Immature natural killer cell (primary cell): ENCODE results near the gene TEX14. TPM values are rescaled to one million over a fixed set of nuclear protein-coding genes. Genes with fewer than 3 reads are reported as not detected.
A peak's percentile ranks its signal among the peaks of the same experiment; 100 is the strongest.
"Not testable (repeated sequence)": the region's sequence is repeated elsewhere in the genome, so short reads cannot be mapped to it uniquely, and the experiment has no call there.

Experiments
- DNase-seq, 3 donors: peaks; one replicate each; pipeline ENCODE4 v3.0.0; 2022; ENCODE audit warnings: mixed read lengths in 1 of 3
- H3K27ac Mint-ChIP-seq, 6 donors: one replicate each; pipeline ENCODE4 v1.8.0; 2020; ENCODE audit warnings: mixed read lengths in 6 of 6, mild to moderate bottlenecking in 5 of 6, inconsistent platforms in 4 of 6, moderate library complexity in 3 of 6
- H3K27me3 Mint-ChIP-seq, 3 donors: one replicate each; pipeline ENCODE4 v1.8.0; 2020 to 2021; ENCODE audit warnings: low read depth in 3 of 3, mild to moderate bottlenecking in 3 of 3, mixed read lengths in 3 of 3, moderate library complexity in 3 of 3, inconsistent platforms in 1 of 3
- H3K36me3 Mint-ChIP-seq, 3 donors: one replicate each; pipeline ENCODE4 v1.8.0; 2020; ENCODE audit warnings: mixed read lengths in 3 of 3, inconsistent platforms in 2 of 3, mild to moderate bottlenecking in 2 of 3
- H3K4me1 Mint-ChIP-seq, 2 donors: one replicate each; pipeline ENCODE4 v1.8.0; 2020; ENCODE audit warnings: inconsistent platforms in 2 of 2, mild to moderate bottlenecking in 2 of 2, mixed read lengths in 2 of 2, moderate library complexity in 1 of 2
- H3K4me3 Mint-ChIP-seq, 5 donors: one replicate each; pipeline ENCODE4 v1.8.0; 2020; ENCODE audit warnings: mild to moderate bottlenecking in 5 of 5, mixed read lengths in 5 of 5, inconsistent platforms in 3 of 5, moderate library complexity in 3 of 5
- H3K9me3 Mint-ChIP-seq, 6 donors: one replicate each; pipeline ENCODE4 v1.8.0; 2020; ENCODE audit warnings: mild to moderate bottlenecking in 6 of 6, mixed read lengths in 6 of 6, inconsistent platforms in 4 of 6, moderate library complexity in 3 of 6
- polyA plus RNA-seq, 3 donors: library from polyadenylated mRNA; unstranded; fragments of 300-500 nt; fragmentation: Illumina TruSeq; gene quantifications; one replicate each; pipeline ENCODE4 v1.2.3, GENCODE V29; 2021

TEX14 gene
- polyA plus RNA-seq, 3 donors from 2014 or later = not detected

DNA sequence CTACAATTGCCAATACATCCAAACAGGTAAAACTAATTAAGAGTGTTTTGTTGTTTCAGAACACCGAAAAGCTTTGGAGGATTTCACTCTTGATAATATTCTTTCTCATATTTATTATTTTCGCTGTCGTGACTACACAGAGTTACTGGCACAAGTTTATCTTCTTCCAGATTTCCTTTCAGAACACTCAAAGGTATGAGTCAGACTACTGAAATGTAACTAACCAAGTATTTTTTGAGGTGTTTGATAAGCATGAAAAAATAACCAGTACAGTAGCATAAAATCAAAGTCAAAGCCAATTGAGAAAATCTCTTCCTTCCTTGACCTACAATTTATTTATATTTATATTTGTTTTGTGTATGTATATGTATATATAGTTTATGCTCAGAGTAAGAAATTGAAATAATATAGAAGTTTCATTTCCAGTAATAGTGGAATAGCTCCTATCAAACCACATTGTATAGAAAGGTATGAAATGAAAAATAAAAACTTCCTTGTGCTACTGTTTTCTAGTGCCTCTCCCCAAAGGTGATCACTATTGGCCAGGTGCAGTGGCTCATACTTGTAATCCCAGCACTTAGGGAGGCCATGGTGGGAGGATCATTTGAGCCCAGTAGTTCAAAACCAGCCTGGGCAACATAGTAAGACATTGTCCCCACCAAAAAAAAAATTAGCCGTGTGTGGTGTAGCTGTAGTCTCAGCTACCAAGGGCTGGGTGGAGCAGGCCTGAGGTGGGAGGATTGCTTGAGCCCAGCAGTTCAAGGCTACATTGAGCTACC, 11.5 kb upstream of the TEX14 start:
- H3K4me1 Mint-ChIP-seq = no peaks in the 10 kb centered on the region
- H3K27me3 Mint-ChIP-seq = peaks cover 0 to 2% (median 0%) of the 10 kb centered on the region in 3 donors
- no peak for DNase-seq
- no peak overlapping the region for H3K27ac Mint-ChIP-seq
- peaks cover 5 to 13% (median 13%) of the 10 kb centered on the region in 3 donors for H3K36me3 Mint-ChIP-seq
- H3K9me3 Mint-ChIP-seq = no peaks in the 10 kb centered on the region
- no peak overlapping the region for H3K4me3 Mint-ChIP-seq

DNA sequence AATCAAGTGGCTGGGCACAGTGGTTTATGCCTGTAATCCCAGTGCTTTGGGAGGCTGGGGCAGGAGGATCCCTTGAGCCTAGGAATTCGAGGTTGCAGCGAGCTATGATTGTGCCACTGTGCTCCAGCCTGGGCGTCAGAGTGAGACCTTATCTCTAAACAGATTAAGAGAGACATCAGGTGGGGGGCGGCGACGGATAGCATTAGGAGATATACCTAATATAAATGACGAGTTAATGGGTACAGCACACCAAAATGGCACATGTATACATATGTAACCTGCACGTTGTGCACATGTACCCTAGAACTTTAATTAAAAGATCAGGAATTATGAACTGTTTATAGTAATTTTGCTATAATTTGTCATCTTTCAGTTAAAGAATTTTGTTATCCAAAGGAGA, 10.9 kb upstream of the TEX14 start:
- H3K4me3 Mint-ChIP-seq = no peak overlapping the region
- peak overlapping the region in 1 of 6 donors; percentile 49 for H3K27ac Mint-ChIP-seq
- H3K9me3 Mint-ChIP-seq = no peaks in the 10 kb centered on the region
- peaks cover 0 to 2% (median 0%) of the 10 kb centered on the region in 3 donors for H3K27me3 Mint-ChIP-seq
- no peaks in the 10 kb centered on the region for H3K4me1 Mint-ChIP-seq
- H3K36me3 Mint-ChIP-seq = peaks cover 5 to 13% (median 8%) of the 10 kb centered on the region in 3 donors
- no peak for DNase-seq

DNA sequence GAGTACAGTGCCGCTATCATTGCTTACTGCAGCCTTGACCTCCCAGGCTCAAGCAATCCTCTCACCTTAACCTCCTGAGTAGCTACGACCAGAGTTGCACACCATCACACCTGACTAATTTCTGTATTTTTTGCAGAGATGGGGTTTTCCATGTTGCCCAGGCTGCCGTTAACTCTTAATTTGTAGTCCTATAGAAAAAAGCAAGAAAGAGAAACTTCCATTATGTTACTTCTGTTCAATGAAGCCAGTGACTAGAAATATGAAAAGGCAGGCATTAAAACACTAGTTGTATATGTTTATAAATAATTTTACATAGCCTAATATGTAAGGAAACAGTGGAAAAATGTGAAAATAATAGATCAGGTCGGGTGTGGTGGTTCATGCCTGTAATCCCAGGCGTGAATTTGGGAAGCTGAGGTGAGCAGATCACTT, 10.2 kb upstream of the TEX14 start:
- H3K4me1 Mint-ChIP-seq = no peaks in the 10 kb centered on the region
- no peak overlapping the region for H3K4me3 Mint-ChIP-seq
- H3K9me3 Mint-ChIP-seq = no peaks in the 10 kb centered on the region
- no peak overlapping the region for H3K27ac Mint-ChIP-seq
- H3K36me3 Mint-ChIP-seq = peaks cover 5 to 13% (median 8%) of the 10 kb centered on the region in 3 donors
- H3K27me3 Mint-ChIP-seq = peaks cover 0 to 2% (median 0%) of the 10 kb centered on the region in 3 donors
- no peak for DNase-seq

DNA sequence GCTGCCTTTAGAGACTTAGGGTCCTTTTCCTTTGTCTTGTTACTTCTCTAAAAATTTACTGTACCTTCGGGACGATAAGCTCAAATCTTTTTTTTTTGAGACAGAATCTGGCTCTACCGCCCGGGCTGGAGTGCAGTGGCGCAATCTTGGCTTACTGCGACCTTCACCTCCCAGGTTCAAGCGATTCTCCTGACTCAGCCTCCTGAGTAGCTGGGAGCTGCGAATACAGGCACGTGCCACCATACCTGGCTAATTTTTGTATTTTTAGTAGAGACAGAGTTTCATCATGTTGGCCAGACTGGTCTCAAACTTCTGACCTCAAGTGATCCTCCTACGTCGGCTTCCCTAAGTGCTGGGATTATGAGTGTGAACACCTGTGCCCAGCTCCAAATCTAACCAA, 7.9 kb upstream of the TEX14 start:
- peaks cover 0 to 3% (median 3%) of the 10 kb centered on the region in 3 donors for H3K36me3 Mint-ChIP-seq
- no peak for DNase-seq
- peaks cover 0 to 3% of the 10 kb centered on the region in 2 donors for H3K4me1 Mint-ChIP-seq
- no peaks in the 10 kb centered on the region for H3K9me3 Mint-ChIP-seq
- no peak overlapping the region for H3K4me3 Mint-ChIP-seq
- no peak overlapping the region for H3K27ac Mint-ChIP-seq
- peaks cover 0 to 2% (median 0%) of the 10 kb centered on the region in 3 donors for H3K27me3 Mint-ChIP-seq

DNA sequence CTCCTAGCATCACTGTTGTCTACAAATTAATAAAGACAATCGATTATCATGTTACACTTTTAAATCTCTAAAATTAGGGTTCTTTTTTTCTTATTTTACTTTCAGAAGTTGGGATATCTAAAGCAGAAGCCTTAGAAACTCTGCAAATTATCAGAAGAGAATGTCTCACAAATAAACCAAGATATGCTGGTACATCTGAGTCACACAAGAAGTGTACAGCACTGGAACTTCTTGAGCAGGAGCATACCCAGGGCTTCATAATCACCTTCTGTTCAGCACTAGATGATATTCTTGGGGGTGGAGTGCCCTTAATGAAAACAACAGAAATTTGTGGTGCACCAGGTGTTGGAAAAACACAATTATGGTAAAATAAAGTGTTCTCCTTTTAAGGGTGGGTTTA, 3.0 kb upstream of the TEX14 start:
- no peaks in the 10 kb centered on the region for H3K9me3 Mint-ChIP-seq
- DNase-seq = no peak
- no peak overlapping the region for H3K27ac Mint-ChIP-seq
- H3K4me1 Mint-ChIP-seq = peaks cover 22 to 23% of the 10 kb centered on the region in 2 donors
- H3K4me3 Mint-ChIP-seq = peak overlapping the region in 2 of 5 donors; percentile 24 to 25
- H3K36me3 Mint-ChIP-seq = no peaks in the 10 kb centered on the region
- peaks cover 5 to 8% (median 6%) of the 10 kb centered on the region in 3 donors for H3K27me3 Mint-ChIP-seq

DNA sequence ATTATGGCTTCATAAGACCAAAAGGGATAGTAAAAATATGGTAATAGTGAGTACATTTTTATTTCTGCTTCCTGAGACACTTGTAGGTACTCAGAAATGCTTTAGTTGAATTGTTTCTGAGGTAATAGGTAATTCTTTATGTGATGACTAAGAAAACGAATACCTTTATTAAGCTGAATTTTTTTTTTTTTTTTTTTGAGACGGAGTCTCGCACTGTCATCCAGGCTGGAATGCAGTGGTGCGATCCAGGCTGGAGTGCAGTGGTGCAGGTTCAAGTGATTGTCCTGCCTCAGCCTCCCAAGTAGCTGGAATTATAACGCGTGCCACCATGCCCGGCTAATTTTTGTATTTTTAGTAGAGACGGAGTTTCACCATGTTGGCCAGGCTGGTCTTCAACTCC, 2.5 kb upstream of the TEX14 start:
- peak overlapping the region in 1 of 5 donors; percentile 25 for H3K4me3 Mint-ChIP-seq

DNA sequence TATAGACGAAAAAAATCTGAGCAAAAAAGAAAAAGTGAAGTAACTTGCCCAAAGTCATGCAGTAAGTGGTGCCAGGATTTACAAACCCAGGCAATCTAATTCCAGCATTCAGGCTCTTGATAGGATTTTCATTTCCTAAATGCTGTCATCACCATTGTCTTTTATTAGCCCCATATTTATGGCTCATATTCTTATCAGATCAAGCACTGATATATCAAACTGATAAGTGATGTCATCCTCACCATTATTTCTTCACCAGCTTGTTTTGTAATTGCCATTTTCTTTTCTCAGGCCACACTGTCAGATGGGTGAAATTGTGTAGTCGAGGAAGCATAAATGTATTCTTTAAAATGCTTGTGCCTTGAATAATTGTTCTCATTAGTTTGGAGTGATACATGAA, 1.9 kb upstream of the TEX14 start:
- Mint-ChIP-seq H3K9me3 (no peaks in the 10 kb centered on the region), H3K27ac (peak overlapping the region in 4 of 6 donors; percentile 74 to 97 (median 91)), H3K4me3 (peak overlapping the region; percentile 86 to 96 (median 89)), H3K4me1 (peaks cover 22 to 23% of the 10 kb centered on the region in 2 donors), H3K36me3 (no peaks in the 10 kb centered on the region), H3K27me3 (peaks cover 5 to 8% (median 6%) of the 10 kb centered on the region in 3 donors)
- no peak for DNase-seq

More for the DNA sequence above, 2.5 kb upstream of the TEX14 start:
- Mint-ChIP-seq H3K27ac (no peak overlapping the region), H3K4me1 (peaks cover 22 to 23% of the 10 kb centered on the region in 2 donors), H3K9me3 (no peaks in the 10 kb centered on the region), H3K36me3 (no peaks in the 10 kb centered on the region), H3K27me3 (peaks cover 5 to 8% (median 6%) of the 10 kb centered on the region in 3 donors)
- no peak for DNase-seq

DNA sequence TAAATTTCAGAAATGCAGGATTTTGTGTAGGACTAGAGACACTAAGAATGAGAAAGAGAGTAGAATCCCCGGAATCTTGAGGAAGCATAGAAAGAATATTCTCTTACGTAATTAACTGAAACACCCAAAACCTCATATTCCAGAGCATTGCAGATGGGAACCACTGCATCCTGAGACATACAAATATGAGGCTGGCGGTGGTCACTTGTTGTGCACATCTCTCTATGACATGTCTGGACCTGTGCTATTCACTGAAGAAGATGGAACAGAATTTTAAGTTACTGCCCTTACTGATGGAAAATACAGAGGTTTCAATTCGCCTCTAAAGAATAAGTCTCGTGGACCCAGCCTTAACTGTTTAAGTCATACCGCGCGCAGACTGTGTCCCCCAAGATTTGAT, 1.4 kb upstream of the TEX14 start:
- Mint-ChIP-seq H3K36me3 (no peaks in the 10 kb centered on the region), H3K27me3 (peaks cover 5 to 8% (median 6%) of the 10 kb centered on the region in 3 donors), H3K4me1 (peaks cover 22 to 23% of the 10 kb centered on the region in 2 donors), H3K4me3 (peak overlapping the region; percentile 86 to 96 (median 89)), H3K27ac (peak overlapping the region; percentile 74 to 97 (median 94)), H3K9me3 (no peaks in the 10 kb centered on the region)
- DNase-seq = no peak

DNA sequence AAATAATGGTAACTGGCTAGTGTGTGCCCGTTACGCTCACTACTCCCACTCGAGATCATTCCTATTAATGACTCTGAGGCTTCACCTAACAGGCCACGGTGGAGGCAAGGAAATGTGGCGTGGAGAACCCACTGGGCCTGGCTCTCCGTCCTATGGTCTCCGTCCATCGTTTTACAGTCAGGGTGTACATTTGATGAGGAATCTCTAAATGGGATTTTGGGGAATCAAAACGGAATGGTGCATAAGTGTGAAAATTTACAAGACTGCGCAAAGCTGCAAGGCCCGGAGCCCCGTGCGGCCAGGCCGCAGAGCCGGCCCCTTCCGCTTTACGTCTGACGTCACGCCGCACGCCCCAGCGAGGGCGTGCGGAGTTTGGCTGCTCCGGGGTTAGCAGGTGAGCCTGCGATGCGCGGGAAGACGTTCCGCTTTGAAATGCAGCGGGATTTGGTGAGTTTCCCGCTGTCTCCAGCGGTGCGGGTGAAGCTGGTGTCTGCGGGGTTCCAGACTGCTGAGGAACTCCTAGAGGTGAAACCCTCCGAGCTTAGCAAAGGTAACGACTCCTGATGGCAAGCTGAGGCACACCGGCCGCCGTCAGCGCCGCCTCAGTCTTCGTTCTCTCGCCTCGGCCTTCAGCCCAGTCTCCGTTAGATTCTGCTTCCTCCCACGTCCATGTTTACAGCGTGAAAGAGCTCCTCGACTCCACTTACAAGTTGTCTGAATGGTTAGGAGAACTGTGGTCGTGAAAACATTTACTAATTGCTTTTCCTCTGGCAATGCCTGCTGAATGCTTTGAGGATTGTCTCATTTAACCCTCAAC, 602 bp upstream of the TEX14 start, which contains the start of gene RAD51C:
Gene RAD51C, plus strand, starts transcription at position 364 of the 817 bp plus-strand sequence. Its CDS starts 42 bp downstream, at position 406.
- Mint-ChIP-seq H3K27ac (peak within 1 kb of the TSS; percentile 74 to 97 (median 94)), H3K36me3 (no peaks in the 10 kb centered on the region), H3K4me1 (peaks cover 22 to 23% of the 10 kb centered on the region in 2 donors), H3K4me3 (peak within 1 kb of the TSS; percentile 86 to 96 (median 89)), H3K9me3 (no peaks in the 10 kb centered on the region), H3K27me3 (peaks cover 5 to 8% (median 6%) of the 10 kb centered on the region in 3 donors)
- peak; percentile 82 to 87 (median 83) for DNase-seq

DNA sequence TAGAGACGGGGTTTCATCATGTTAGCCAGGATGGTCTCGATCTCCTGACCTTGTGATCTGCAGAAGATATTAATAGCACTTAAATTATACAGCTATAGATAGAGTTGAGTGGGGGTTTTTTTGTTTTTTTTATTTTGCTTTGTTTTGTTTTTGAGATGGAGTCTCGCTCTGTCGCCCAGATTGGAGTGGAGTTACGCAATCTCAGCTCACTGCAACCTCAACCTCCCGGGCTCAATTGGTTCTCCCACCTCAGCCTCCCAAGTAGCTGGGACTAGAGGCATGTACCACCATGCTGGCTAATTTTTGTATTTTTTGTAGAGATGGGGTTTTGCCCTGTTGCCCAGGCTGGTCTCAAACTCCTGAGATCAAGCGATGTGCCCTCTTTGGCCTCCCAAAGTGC, 1.8 kb downstream of the TEX14 start:
- H3K27ac Mint-ChIP-seq, H3K9me3 Mint-ChIP-seq, H3K27me3 Mint-ChIP-seq, H3K36me3 Mint-ChIP-seq, H3K4me3 Mint-ChIP-seq, DNase-seq: not testable (repeated sequence)
- H3K4me1 Mint-ChIP-seq = peaks cover 20 to 22% of the 10 kb centered on the region in 2 donors

DNA sequence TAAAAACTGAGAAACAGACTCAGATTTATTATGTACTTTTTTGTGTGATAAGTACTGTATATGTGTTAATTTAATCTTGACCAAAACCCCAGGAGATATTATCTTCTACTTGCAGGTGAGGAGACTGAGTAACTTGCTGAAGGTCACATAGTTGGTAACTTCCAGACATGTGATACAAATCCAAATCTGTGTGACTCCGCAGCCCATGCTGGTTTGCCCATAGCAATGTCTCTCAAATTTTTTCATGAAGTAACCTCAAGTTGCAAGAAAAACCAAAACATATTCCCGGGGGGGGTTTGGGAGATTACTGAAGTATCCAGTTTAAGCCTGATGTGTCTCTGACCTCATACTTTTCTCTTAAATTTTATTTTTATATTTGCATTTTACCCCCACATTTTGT, 3.3 kb downstream of the TEX14 start:
- Mint-ChIP-seq H3K4me3 (no peak overlapping the region), H3K36me3 (no peaks in the 10 kb centered on the region), H3K9me3 (no peaks in the 10 kb centered on the region), H3K27ac (no peak overlapping the region), H3K4me1 (peaks cover 15 to 16% of the 10 kb centered on the region in 2 donors), H3K27me3 (peaks cover 5 to 8% (median 6%) of the 10 kb centered on the region in 3 donors)
- no peak for DNase-seq

DNA sequence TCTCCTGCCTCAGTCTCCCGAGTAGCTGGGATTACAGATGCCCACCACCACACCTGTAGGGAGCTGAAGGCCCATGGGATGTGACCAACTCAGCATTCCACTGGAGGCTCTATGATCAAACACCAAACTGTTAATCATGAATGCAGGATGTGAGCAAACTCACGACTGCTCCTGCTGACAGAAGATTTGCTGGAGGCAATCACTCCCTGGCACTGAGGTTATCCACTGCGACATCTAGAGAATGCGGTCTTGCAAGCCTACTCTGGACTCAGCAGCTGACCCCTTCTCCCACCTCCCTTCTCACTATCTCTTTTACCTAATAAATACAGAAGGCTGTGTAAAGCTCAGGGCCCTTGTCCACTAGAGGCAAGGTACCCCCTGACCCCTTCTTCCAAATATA, 4.9 kb downstream of the TEX14 start:
- Mint-ChIP-seq H3K4me1 (peaks cover under 1% of the 10 kb centered on the region in 2 donors), H3K4me3 (no peak overlapping the region), H3K9me3 (no peaks in the 10 kb centered on the region), H3K27me3 (peaks cover 0 to 2% (median 0%) of the 10 kb centered on the region in 3 donors), H3K36me3 (no peaks in the 10 kb centered on the region), H3K27ac (no peak overlapping the region)
- no peak for DNase-seq

DNA sequence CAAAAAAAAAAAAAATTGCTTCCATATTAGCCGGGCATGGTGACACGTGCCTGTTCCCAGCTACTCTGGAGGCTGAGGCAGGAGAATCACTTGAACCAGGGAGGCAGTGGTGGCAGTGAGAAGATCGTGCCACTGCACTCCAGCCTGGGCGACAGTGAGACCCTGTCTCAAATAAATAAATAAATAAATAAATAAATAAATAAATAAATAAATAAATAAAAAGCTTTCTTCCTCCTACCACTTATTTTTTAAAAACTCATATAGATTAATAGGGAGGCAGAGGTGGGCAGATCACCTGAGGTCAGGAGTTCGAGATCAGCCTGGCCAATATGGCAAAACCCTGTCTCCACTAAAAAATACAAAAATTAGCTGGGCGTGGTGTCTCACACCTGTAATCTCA, 7.4 kb downstream of the TEX14 start:
- H3K36me3 Mint-ChIP-seq, H3K27ac Mint-ChIP-seq, H3K27me3 Mint-ChIP-seq, H3K4me1 Mint-ChIP-seq, DNase-seq, H3K9me3 Mint-ChIP-seq, H3K4me3 Mint-ChIP-seq: not testable (repeated sequence)

DNA sequence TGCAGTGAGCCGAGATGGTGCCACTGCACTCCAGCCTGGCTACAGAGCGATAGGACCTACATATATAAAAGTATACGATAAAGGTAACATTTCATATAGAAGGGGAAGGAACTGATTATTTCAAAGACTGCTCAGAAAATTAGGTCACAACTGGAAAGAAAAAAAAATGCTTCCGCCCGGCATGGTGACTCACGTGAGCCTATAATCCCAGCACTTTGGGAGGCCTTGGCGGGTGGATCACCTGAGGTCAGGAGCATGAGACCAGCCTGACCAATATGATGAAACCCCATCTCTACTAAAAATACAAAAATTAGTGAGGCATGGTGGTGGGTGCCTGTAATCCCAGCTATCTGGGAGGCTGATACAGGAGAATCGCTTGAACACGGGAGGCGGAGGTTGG, 7.8 kb downstream of the TEX14 start:
- Mint-ChIP-seq H3K9me3 (no peaks in the 10 kb centered on the region), H3K27ac (no peak overlapping the region), H3K4me1 (no peaks in the 10 kb centered on the region), H3K27me3 (peaks cover 0 to 5% (median 0%) of the 10 kb centered on the region in 3 donors), H3K36me3 (no peaks in the 10 kb centered on the region), H3K4me3 (no peak overlapping the region)
- DNase-seq = no peak
